Activated naive CD8-positive, alpha-beta T cell treated with anti-CD3 and anti-CD28 coated beads for 36 hours (primary cell): ENCODE data around the gene THSD4. TPM values are rescaled to one million over a fixed set of nuclear protein-coding genes. Genes with fewer than 3 reads are reported as not detected.

Experiments
- DNase-seq: peaks from one replicate; pipeline ENCODE4 v3.0.0; 2021
- H3K27ac Mint-ChIP-seq: one replicate; pipeline ENCODE4 v1.8.0; 2022; ENCODE audit warnings: mild to moderate bottlenecking, moderate library complexity, mixed read lengths
- H3K27me3 Mint-ChIP-seq: one replicate; pipeline ENCODE4 v1.8.0; 2022; ENCODE audit warnings: mild to moderate bottlenecking, mixed read lengths
- H3K36me3 Mint-ChIP-seq: one replicate; pipeline ENCODE4 v1.8.0; 2021; ENCODE audit warnings: mild to moderate bottlenecking, mixed read lengths
- H3K4me1 Mint-ChIP-seq: one replicate; pipeline ENCODE4 v1.8.0; 2021; ENCODE audit warnings: mixed read lengths
- H3K4me3 Mint-ChIP-seq: one replicate; pipeline ENCODE4 v1.8.0; 2022; ENCODE audit warnings: mild to moderate bottlenecking, moderate library complexity, mixed read lengths
- H3K9me3 Mint-ChIP-seq: one replicate; pipeline ENCODE4 v1.8.0; 2022; ENCODE audit warnings: mixed read lengths
- total RNA-seq, 2 experiments: library from RNA; stranded (reverse); gene quantifications; one replicate each; pipeline ENCODE4 v1.2.3, GENCODE V29; 2021

Gene THSD4
- total RNA-seq, 2 experiments from 2014 or later = not detected

- no peak for DNase-seq
- H3K27me3 Mint-ChIP-seq = peaks cover 5% of the 10 kb centered on the region
- no peaks in the 10 kb centered on the region for H3K4me1 Mint-ChIP-seq
- H3K36me3 Mint-ChIP-seq = no peaks in the 10 kb centered on the region
- H3K4me3 Mint-ChIP-seq = no peak overlapping the region
- H3K27ac Mint-ChIP-seq = no peak overlapping the region
- no peaks in the 10 kb centered on the region for H3K9me3 Mint-ChIP-seq
Observed at GRCh38 chr15:71451130-71451529, 335.9 kb downstream of the THSD4 start.

- H3K9me3 Mint-ChIP-seq = no peaks in the 10 kb centered on the region
- no peak overlapping the region for H3K27ac Mint-ChIP-seq
- peaks cover 5% of the 10 kb centered on the region for H3K27me3 Mint-ChIP-seq
- H3K4me3 Mint-ChIP-seq = no peak overlapping the region
- H3K36me3 Mint-ChIP-seq = no peaks in the 10 kb centered on the region
- DNase-seq = no peak
- no peaks in the 10 kb centered on the region for H3K4me1 Mint-ChIP-seq
Observed at GRCh38 chr15:71452893-71453292, 337.6 kb downstream of the THSD4 start.

- no peak overlapping the region for H3K27ac Mint-ChIP-seq
- peaks cover 5% of the 10 kb centered on the region for H3K27me3 Mint-ChIP-seq
- no peak for DNase-seq
- H3K4me1 Mint-ChIP-seq = no peaks in the 10 kb centered on the region
- no peaks in the 10 kb centered on the region for H3K36me3 Mint-ChIP-seq
- H3K4me3 Mint-ChIP-seq = no peak overlapping the region
- no peaks in the 10 kb centered on the region for H3K9me3 Mint-ChIP-seq
Observed at GRCh38 chr15:71454462-71454996, 339.3 kb downstream of the THSD4 start.

GRCh38 chr15:71455107-71455506, 339.8 kb downstream of the THSD4 start:
- Mint-ChIP-seq H3K27me3 (peaks cover 5% of the 10 kb centered on the region), H3K27ac (no peak overlapping the region), H3K4me1 (no peaks in the 10 kb centered on the region), H3K36me3 (no peaks in the 10 kb centered on the region), H3K4me3 (no peak overlapping the region), H3K9me3 (no peaks in the 10 kb centered on the region)
- DNase-seq = no peak

- H3K4me1 Mint-ChIP-seq = no peaks in the 10 kb centered on the region
Observed at GRCh38 chr15:71455878-71456277, 340.6 kb downstream of the THSD4 start.

GRCh38 chr15:71456362-71456761, 341.1 kb downstream of the THSD4 start:
- no peak overlapping the region for H3K4me3 Mint-ChIP-seq
- no peak for DNase-seq
- H3K4me1 Mint-ChIP-seq = no peaks in the 10 kb centered on the region
- no peaks in the 10 kb centered on the region for H3K36me3 Mint-ChIP-seq
- H3K9me3 Mint-ChIP-seq = no peaks in the 10 kb centered on the region
- H3K27ac Mint-ChIP-seq = no peak overlapping the region
- peaks cover 5% of the 10 kb centered on the region for H3K27me3 Mint-ChIP-seq

More at GRCh38 chr15:71455878-71456277, 340.6 kb downstream of the THSD4 start:
- Mint-ChIP-seq H3K4me3 (no peak overlapping the region), H3K27me3 (peaks cover 5% of the 10 kb centered on the region), H3K36me3 (no peaks in the 10 kb centered on the region), H3K27ac (no peak overlapping the region), H3K9me3 (no peaks in the 10 kb centered on the region)
- DNase-seq = no peak

GRCh38 chr15:71456811-71457210, 341.5 kb downstream of the THSD4 start:
- H3K36me3 Mint-ChIP-seq = no peaks in the 10 kb centered on the region
- no peak for DNase-seq
- H3K9me3 Mint-ChIP-seq = no peaks in the 10 kb centered on the region
- no peaks in the 10 kb centered on the region for H3K4me1 Mint-ChIP-seq
- peaks cover 5% of the 10 kb centered on the region for H3K27me3 Mint-ChIP-seq
- H3K4me3 Mint-ChIP-seq = no peak overlapping the region
- H3K27ac Mint-ChIP-seq = no peak overlapping the region

- Mint-ChIP-seq H3K27me3 (peaks cover 1% of the 10 kb centered on the region), H3K9me3 (no peaks in the 10 kb centered on the region), H3K27ac (no peak overlapping the region), H3K4me3 (no peak overlapping the region), H3K4me1 (no peaks in the 10 kb centered on the region), H3K36me3 (no peaks in the 10 kb centered on the region)
- no peak for DNase-seq
Observed at GRCh38 chr15:71458089-71458660, 342.9 kb downstream of the THSD4 start.

GRCh38 chr15:71461748-71462147, 346.5 kb downstream of the THSD4 start:
- no peaks in the 10 kb centered on the region for H3K36me3 Mint-ChIP-seq
- H3K27ac Mint-ChIP-seq = no peak overlapping the region
- DNase-seq = no peak
- H3K9me3 Mint-ChIP-seq = no peaks in the 10 kb centered on the region
- no peak overlapping the region for H3K4me3 Mint-ChIP-seq
- H3K27me3 Mint-ChIP-seq = peaks cover 14% of the 10 kb centered on the region
- no peaks in the 10 kb centered on the region for H3K4me1 Mint-ChIP-seq

- DNase-seq = no peak
- Mint-ChIP-seq H3K27ac (no peak overlapping the region), H3K4me3 (no peak overlapping the region), H3K9me3 (no peaks in the 10 kb centered on the region), H3K36me3 (no peaks in the 10 kb centered on the region), H3K27me3 (peaks cover 14% of the 10 kb centered on the region), H3K4me1 (no peaks in the 10 kb centered on the region)
Observed at GRCh38 chr15:71462638-71463037, 347.4 kb downstream of the THSD4 start.

- no peak overlapping the region for H3K4me3 Mint-ChIP-seq
- no peak overlapping the region for H3K27ac Mint-ChIP-seq
- no peak for DNase-seq
- H3K36me3 Mint-ChIP-seq = no peaks in the 10 kb centered on the region
- no peaks in the 10 kb centered on the region for H3K9me3 Mint-ChIP-seq
- H3K4me1 Mint-ChIP-seq = no peaks in the 10 kb centered on the region
- peaks cover 17% of the 10 kb centered on the region for H3K27me3 Mint-ChIP-seq
Observed at GRCh38 chr15:71463156-71463665, 347.9 kb downstream of the THSD4 start.

- H3K4me3 Mint-ChIP-seq = no peak overlapping the region
- peaks cover 18% of the 10 kb centered on the region for H3K27me3 Mint-ChIP-seq
- H3K27ac Mint-ChIP-seq = no peak overlapping the region
- no peaks in the 10 kb centered on the region for H3K36me3 Mint-ChIP-seq
- H3K4me1 Mint-ChIP-seq = no peaks in the 10 kb centered on the region
- no peaks in the 10 kb centered on the region for H3K9me3 Mint-ChIP-seq
- no peak for DNase-seq
Observed at GRCh38 chr15:71465131-71465955, 350.1 kb downstream of the THSD4 start.

GRCh38 chr15:71468715-71469114, 353.4 kb downstream of the THSD4 start:
- Mint-ChIP-seq H3K4me3 (no peak overlapping the region), H3K36me3 (no peaks in the 10 kb centered on the region), H3K27me3 (peaks cover 18% of the 10 kb centered on the region), H3K27ac (no peak overlapping the region), H3K9me3 (no peaks in the 10 kb centered on the region), H3K4me1 (peaks cover 4% of the 10 kb centered on the region)
- DNase-seq = no peak

- DNase-seq = no peak
- H3K27me3 Mint-ChIP-seq = peaks cover 16% of the 10 kb centered on the region
- peaks cover 4% of the 10 kb centered on the region for H3K4me1 Mint-ChIP-seq
- no peak overlapping the region for H3K27ac Mint-ChIP-seq
- no peaks in the 10 kb centered on the region for H3K9me3 Mint-ChIP-seq
- H3K4me3 Mint-ChIP-seq = no peak overlapping the region
- H3K36me3 Mint-ChIP-seq = no peaks in the 10 kb centered on the region
Observed at GRCh38 chr15:71469413-71469812, 354.1 kb downstream of the THSD4 start.

- Mint-ChIP-seq H3K4me3 (no peak overlapping the region), H3K36me3 (no peaks in the 10 kb centered on the region), H3K4me1 (peaks cover 4% of the 10 kb centered on the region), H3K27ac (no peak overlapping the region), H3K9me3 (no peaks in the 10 kb centered on the region), H3K27me3 (peaks cover 7% of the 10 kb centered on the region)
- no peak for DNase-seq
Observed at GRCh38 chr15:71471347-71471746, 356.1 kb downstream of the THSD4 start.
